ENCODE results near the gene PPP1R2C.

Gene PPP1R2C

GRCh38 chrX:42821803-42822443 lies 44.0 kb upstream of the PPP1R2C start:
- Histone ChIP-seq H3K4me3 (ENCODE audit: low read length in 2 of 2) (no peak overlapping the region), H2AK5ac (ENCODE audit: low read depth, low read length) (no peak overlapping the region), H2BK120ac (ENCODE audit: low read depth, low read length) (no peak overlapping the region), H2BK12ac (ENCODE audit: low read length) (no peak overlapping the region), H3K9ac (ENCODE audit: low read depth, low read length, poor library complexity) (no peak overlapping the region), H3K4ac (ENCODE audit: low read length) (no peak overlapping the region), H3K18ac (ENCODE audit: low read length) (no peak overlapping the region), H3K4me1 (ENCODE audit: control insufficient read depth in 2 of 2, insufficient read depth in 1 of 2, low read depth in 1 of 2, low read length in 2 of 2) (no peaks in the 10 kb centered on the region), H3K9me3 (replicated peaks in 1 of 2; ENCODE audit: control insufficient read depth in 2 of 2, insufficient read depth in 1 of 2, low read depth in 1 of 2, low read length in 2 of 2) (peaks cover 0 to 4% of the 10 kb centered on the region in 2 donors), H2BK5ac (ENCODE audit: low read length) (no peak overlapping the region), H2AFZ (ENCODE audit: low read length) (no peak overlapping the region), H3K36me3 (replicated peaks in 1 of 2; ENCODE audit: control insufficient read depth in 2 of 2, insufficient read depth in 2 of 2, low read length in 2 of 2) (no peaks in the 10 kb centered on the region), H4K8ac (ENCODE audit: low read depth, low read length) (no peak overlapping the region), H3K79me1 (ENCODE audit: low read depth, low read length) (no peaks in the 10 kb centered on the region), H4K91ac (ENCODE audit: low read depth, low read length, poor library complexity) (no peak overlapping the region), H2BK15ac (ENCODE audit: low read length) (no peak overlapping the region), H3K23ac (ENCODE audit: low read depth, low read length, poor library complexity) (no peak overlapping the region), H3K27ac (replicated peaks; ENCODE audit: low read length) (no peak overlapping the region), H3K14ac (ENCODE audit: low read length) (no peak overlapping the region), H3K4me2 (ENCODE audit: insufficient read depth, low read length, poor library complexity, severe bottlenecking) (no peak overlapping the region), H3K27me3 (ENCODE audit: control insufficient read depth in 3 of 3, insufficient read depth in 3 of 3, low read depth in 1 of 3, low read length in 3 of 3) (no peaks in the 10 kb centered on the region)
- no CpG with 5 or more reads among the region's 7 CpGs for WGBS, 2 donors (ENCODE audit: extremely low coverage in 2 of 2, insufficient read length in 2 of 2, insufficient replicate concordance in 1 of 2)
- no peak for DNase-seq (ENCODE audit: low spot score)

- Histone ChIP-seq H2BK5ac (ENCODE audit: low read length) (no peak overlapping the region), H3K27ac (replicated peaks; ENCODE audit: low read length) (no peak overlapping the region), H3K27me3 (ENCODE audit: control insufficient read depth in 3 of 3, insufficient read depth in 3 of 3, low read depth in 1 of 3, low read length in 3 of 3) (no peaks in the 10 kb centered on the region)
These were observed 40.4 kb upstream of the PPP1R2C start for GRCh38 chrX:42818151-42818921.

DNA sequence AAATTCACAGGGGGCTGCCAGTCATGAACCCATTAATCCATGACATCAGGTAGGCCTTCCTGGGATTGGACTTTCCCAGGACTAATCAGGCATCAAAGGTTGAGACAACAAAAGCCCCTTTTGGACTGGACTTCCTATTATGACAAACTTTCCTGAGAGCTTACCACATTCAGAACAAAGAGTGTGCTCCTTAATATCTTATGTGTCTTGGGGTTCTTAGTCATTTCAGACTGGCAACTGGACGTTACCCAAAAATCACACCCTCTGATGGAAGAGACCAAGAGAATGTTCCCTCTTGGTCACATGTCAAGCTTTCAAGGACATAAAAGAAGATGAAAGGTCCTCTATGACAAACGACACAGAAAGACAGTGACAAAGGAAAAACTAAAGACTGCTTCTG lies 31.6 kb upstream of the PPP1R2C start:
- peaks cover 0 to 4% of the 10 kb centered on the region in 2 donors for H3K4me1 ChIP-seq (ENCODE audit: control insufficient read depth in 2 of 2, insufficient read depth in 1 of 2, low read depth in 1 of 2, low read length in 2 of 2)
- DNase-seq (ENCODE audit: low spot score): no peak
- WGBS, 2 donors (ENCODE audit: extremely low coverage in 2 of 2, insufficient read length in 2 of 2, insufficient replicate concordance in 1 of 2): no CpG with 5 or more reads among the region's 2 CpGs

More at GRCh38 chrX:42818151-42818921, 40.4 kb upstream of the PPP1R2C start:
- Histone ChIP-seq H4K8ac (ENCODE audit: low read depth, low read length) (no peak overlapping the region), H2AFZ (ENCODE audit: low read length) (no peak overlapping the region), H2BK12ac (ENCODE audit: low read length) (no peak overlapping the region), H3K4me2 (ENCODE audit: insufficient read depth, low read length, poor library complexity, severe bottlenecking) (no peak overlapping the region), H2BK120ac (ENCODE audit: low read depth, low read length) (no peak overlapping the region), H3K9ac (ENCODE audit: low read depth, low read length, poor library complexity) (no peak overlapping the region), H4K91ac (ENCODE audit: low read depth, low read length, poor library complexity) (no peak overlapping the region), H3K36me3 (replicated peaks in 1 of 2; ENCODE audit: control insufficient read depth in 2 of 2, insufficient read depth in 2 of 2, low read length in 2 of 2) (no peaks in the 10 kb centered on the region), H3K79me1 (ENCODE audit: low read depth, low read length) (no peaks in the 10 kb centered on the region), H3K18ac (ENCODE audit: low read length) (no peak overlapping the region), H3K23ac (ENCODE audit: low read depth, low read length, poor library complexity) (no peak overlapping the region), H3K4me3 (ENCODE audit: low read length in 2 of 2) (no peak overlapping the region), H3K4me1 (ENCODE audit: control insufficient read depth in 2 of 2, insufficient read depth in 1 of 2, low read depth in 1 of 2, low read length in 2 of 2) (no peaks in the 10 kb centered on the region), H2AK5ac (ENCODE audit: low read depth, low read length) (no peak overlapping the region), H3K14ac (ENCODE audit: low read length) (no peak overlapping the region), H3K9me3 (replicated peaks in 1 of 2; ENCODE audit: control insufficient read depth in 2 of 2, insufficient read depth in 1 of 2, low read depth in 1 of 2, low read length in 2 of 2) (peaks cover 0 to 4% of the 10 kb centered on the region in 2 donors), H3K4ac (ENCODE audit: low read length) (no peak overlapping the region), H2BK15ac (ENCODE audit: low read length) (no peak overlapping the region)
- WGBS, 2 donors (ENCODE audit: extremely low coverage in 2 of 2, insufficient read length in 2 of 2, insufficient replicate concordance in 1 of 2): 100% methylated on average over 1 of the region's 17 CpGs; no CpG with 5 or more reads in 1 of the 2 donors
- no peak for DNase-seq (ENCODE audit: low spot score)

DNA sequence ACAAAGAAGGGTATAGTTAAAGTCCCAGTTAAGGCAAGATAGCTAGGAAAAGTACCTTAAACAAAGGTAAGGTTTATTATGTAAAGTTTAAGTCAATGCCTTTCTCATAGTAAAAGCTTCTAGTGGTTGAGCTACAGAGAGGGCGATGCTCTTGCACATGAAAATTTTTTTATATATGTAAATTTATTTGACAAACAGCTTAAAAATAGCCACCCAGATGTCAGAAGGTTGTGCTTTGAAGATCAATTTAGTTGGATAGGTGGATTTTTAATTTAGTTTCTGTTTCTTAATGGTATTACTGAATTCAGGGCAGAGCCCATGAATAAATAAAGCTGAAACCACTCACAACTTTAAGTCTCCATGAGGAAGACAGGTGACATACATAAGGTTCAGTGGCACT lies 29.4 kb upstream of the PPP1R2C start:
- Histone ChIP-seq H3K27ac (replicated peaks; ENCODE audit: low read length) (no peak overlapping the region), H3K27me3 (ENCODE audit: control insufficient read depth in 3 of 3, insufficient read depth in 3 of 3, low read depth in 1 of 3, low read length in 3 of 3) (no peaks in the 10 kb centered on the region), H3K4ac (ENCODE audit: low read length) (no peak overlapping the region), H3K9ac (ENCODE audit: low read depth, low read length, poor library complexity) (no peak overlapping the region), H2AFZ (ENCODE audit: low read length) (no peak overlapping the region), H3K4me3 (ENCODE audit: low read length in 2 of 2) (no peak overlapping the region), H3K79me1 (ENCODE audit: low read depth, low read length) (no peaks in the 10 kb centered on the region), H2BK120ac (ENCODE audit: low read depth, low read length) (no peak overlapping the region), H4K8ac (ENCODE audit: low read depth, low read length) (no peak overlapping the region), H3K14ac (ENCODE audit: low read length) (no peak overlapping the region), H2BK15ac (ENCODE audit: low read length) (no peak overlapping the region), H2BK5ac (ENCODE audit: low read length) (no peak overlapping the region), H3K23ac (ENCODE audit: low read depth, low read length, poor library complexity) (no peak overlapping the region), H3K36me3 (replicated peaks in 1 of 2; ENCODE audit: control insufficient read depth in 2 of 2, insufficient read depth in 2 of 2, low read length in 2 of 2) (no peaks in the 10 kb centered on the region), H4K91ac (ENCODE audit: low read depth, low read length, poor library complexity) (no peak overlapping the region), H3K18ac (ENCODE audit: low read length) (no peak overlapping the region), H3K4me2 (ENCODE audit: insufficient read depth, low read length, poor library complexity, severe bottlenecking) (no peak overlapping the region), H3K4me1 (ENCODE audit: control insufficient read depth in 2 of 2, insufficient read depth in 1 of 2, low read depth in 1 of 2, low read length in 2 of 2) (peaks cover 0 to 4% of the 10 kb centered on the region in 2 donors), H2BK12ac (ENCODE audit: low read length) (no peak overlapping the region), H2AK5ac (ENCODE audit: low read depth, low read length) (no peak overlapping the region), H3K9me3 (replicated peaks in 1 of 2; ENCODE audit: control insufficient read depth in 2 of 2, insufficient read depth in 1 of 2, low read depth in 1 of 2, low read length in 2 of 2) (no peaks in the 10 kb centered on the region)
- DNase-seq (ENCODE audit: low spot score): no peak
- no CpG with 5 or more reads among the region's 1 CpG for WGBS, 2 donors (ENCODE audit: extremely low coverage in 2 of 2, insufficient read length in 2 of 2, insufficient replicate concordance in 1 of 2)

More for the DNA sequence above, 31.6 kb upstream of the PPP1R2C start:
- no peak overlapping the region for H3K18ac ChIP-seq (ENCODE audit: low read length)
- H3K4ac ChIP-seq (ENCODE audit: low read length): no peak overlapping the region
- H3K9ac ChIP-seq (ENCODE audit: low read depth, low read length, poor library complexity): no peak overlapping the region
- no peak overlapping the region for H2BK120ac ChIP-seq (ENCODE audit: low read depth, low read length)
- no peak overlapping the region for H3K4me2 ChIP-seq (ENCODE audit: insufficient read depth, low read length, poor library complexity, severe bottlenecking)
- H3K36me3 ChIP-seq (replicated peaks in 1 of 2; ENCODE audit: control insufficient read depth in 2 of 2, insufficient read depth in 2 of 2, low read length in 2 of 2): no peaks in the 10 kb centered on the region
- H3K14ac ChIP-seq (ENCODE audit: low read length): no peak overlapping the region
- H3K23ac ChIP-seq (ENCODE audit: low read depth, low read length, poor library complexity): no peak overlapping the region
- H2BK15ac ChIP-seq (ENCODE audit: low read length): no peak overlapping the region
- H3K27ac ChIP-seq (replicated peaks; ENCODE audit: low read length): no peak overlapping the region
- H4K8ac ChIP-seq (ENCODE audit: low read depth, low read length): no peak overlapping the region
- no peaks in the 10 kb centered on the region for H3K9me3 ChIP-seq (replicated peaks in 1 of 2; ENCODE audit: control insufficient read depth in 2 of 2, insufficient read depth in 1 of 2, low read depth in 1 of 2, low read length in 2 of 2)
- H2BK5ac ChIP-seq (ENCODE audit: low read length): no peak overlapping the region
- no peak overlapping the region for H3K4me3 ChIP-seq (ENCODE audit: low read length in 2 of 2)
- H3K27me3 ChIP-seq (ENCODE audit: control insufficient read depth in 3 of 3, insufficient read depth in 3 of 3, low read depth in 1 of 3, low read length in 3 of 3): no peaks in the 10 kb centered on the region
- no peaks in the 10 kb centered on the region for H3K79me1 ChIP-seq (ENCODE audit: low read depth, low read length)
- H2AFZ ChIP-seq (ENCODE audit: low read length): no peak overlapping the region
- H4K91ac ChIP-seq (ENCODE audit: low read depth, low read length, poor library complexity): no peak overlapping the region
- H2BK12ac ChIP-seq (ENCODE audit: low read length): no peak overlapping the region
- no peak overlapping the region for H2AK5ac ChIP-seq (ENCODE audit: low read depth, low read length)
